Dendritic cell treated with granulocyte-macrophage colony-stimulating factor and Interleukin-4, amounts not matched to agents 40 ng/mL and 50 ng/mL, for 4 days (primary cell): ENCODE results near the gene TBC1D25.
"Not testable (repeated sequence)": the region's sequence is repeated elsewhere in the genome, so short reads cannot be mapped to it uniquely, and the experiment has no call there.

Source experiments
- H3K27ac Mint-ChIP-seq: one replicate; pipeline ENCODE4 v1.8.0; 2022; ENCODE audit warnings: mild to moderate bottlenecking, mixed read lengths
- H3K27me3 Mint-ChIP-seq: one replicate; pipeline ENCODE4 v1.8.0; 2022; ENCODE audit warnings: mild to moderate bottlenecking, mixed read lengths
- H3K36me3 Mint-ChIP-seq: one replicate; pipeline ENCODE4 v1.8.0; 2022; ENCODE audit warnings: low read depth, mixed read lengths
- H3K4me1 Mint-ChIP-seq: one replicate; pipeline ENCODE4 v1.8.0; 2022; ENCODE audit warnings: low read depth, mixed read lengths
- H3K4me3 Mint-ChIP-seq: one replicate; pipeline ENCODE4 v1.8.0; 2022; ENCODE audit warnings: mild to moderate bottlenecking, moderate library complexity, mixed read lengths
- H3K9me3 Mint-ChIP-seq: one replicate; pipeline ENCODE4 v1.8.0; 2022; ENCODE audit warnings: mixed read lengths
- intact Hi-C: fragments of 100-400 bp; cut with micrococcal nuclease; formaldehyde crosslinking; loops from one replicate; pipeline ENCODE4 v1.15.0; 2022

Gene TBC1D25

DNA sequence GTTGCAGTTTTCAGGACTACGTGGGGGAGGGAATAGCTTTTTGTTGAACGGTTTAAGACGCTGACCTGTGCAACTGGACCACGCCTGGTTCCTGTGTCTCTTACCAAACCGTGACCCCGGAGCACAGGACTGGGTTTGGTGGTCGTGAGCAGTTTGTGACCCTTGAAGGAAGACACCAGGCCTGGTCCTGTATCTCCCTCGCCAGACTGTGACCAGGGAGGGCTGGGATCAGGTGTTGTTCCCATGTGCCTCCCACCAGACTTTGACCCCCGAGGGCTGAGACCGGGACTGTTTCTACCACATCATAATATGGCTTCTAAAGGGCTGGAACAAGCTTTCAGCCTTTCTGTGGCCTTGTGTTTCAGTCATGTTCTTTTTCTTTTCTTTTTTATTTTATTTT, 17.2 kb upstream of the TBC1D25 start:
- Mint-ChIP-seq H3K9me3 (no peaks in the 10 kb centered on the region), H3K27ac (peak overlapping the region; percentile 69), H3K4me1 (peaks cover 27% of the 10 kb centered on the region), H3K27me3 (no peaks in the 10 kb centered on the region), H3K36me3 (peaks cover 18% of the 10 kb centered on the region), H3K4me3 (peak overlapping the region; percentile 77)
- intact Hi-C loops = no loop called here

GRCh38 chrX:48523682-48524081, 15.8 kb upstream of the TBC1D25 start:
- intact Hi-C loops = no loop called here
- no peak overlapping the region for H3K27ac Mint-ChIP-seq
- H3K36me3 Mint-ChIP-seq = peaks cover 32% of the 10 kb centered on the region
- H3K27me3 Mint-ChIP-seq = no peaks in the 10 kb centered on the region
- no peak overlapping the region for H3K4me3 Mint-ChIP-seq
- no peaks in the 10 kb centered on the region for H3K9me3 Mint-ChIP-seq
- peaks cover 38% of the 10 kb centered on the region for H3K4me1 Mint-ChIP-seq

DNA sequence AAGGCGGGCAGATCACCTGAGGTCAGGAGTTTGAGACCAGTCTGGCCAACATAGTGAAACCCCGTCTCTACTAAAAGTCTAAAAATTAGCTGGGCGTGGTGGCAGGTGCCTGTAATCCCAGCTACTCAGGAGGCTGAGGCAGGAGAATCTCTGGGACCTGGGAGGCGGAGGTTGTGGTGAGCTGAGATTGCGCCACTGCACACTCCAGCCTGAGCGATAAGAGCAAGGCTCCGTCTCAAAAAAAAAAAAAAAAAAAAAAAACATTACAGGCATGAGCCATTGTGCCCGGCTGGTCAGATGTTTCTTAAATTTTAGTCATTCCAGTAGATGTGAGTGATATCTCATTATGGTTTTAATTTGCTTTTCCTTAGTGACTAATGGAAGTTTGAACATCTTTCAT, 13.7 kb upstream of the TBC1D25 start:
- H3K9me3 Mint-ChIP-seq, H3K27me3 Mint-ChIP-seq, H3K4me3 Mint-ChIP-seq, H3K27ac Mint-ChIP-seq, intact Hi-C loops: not testable (repeated sequence)
- peaks cover 36% of the 10 kb centered on the region for H3K36me3 Mint-ChIP-seq
- peaks cover 30% of the 10 kb centered on the region for H3K4me1 Mint-ChIP-seq

DNA sequence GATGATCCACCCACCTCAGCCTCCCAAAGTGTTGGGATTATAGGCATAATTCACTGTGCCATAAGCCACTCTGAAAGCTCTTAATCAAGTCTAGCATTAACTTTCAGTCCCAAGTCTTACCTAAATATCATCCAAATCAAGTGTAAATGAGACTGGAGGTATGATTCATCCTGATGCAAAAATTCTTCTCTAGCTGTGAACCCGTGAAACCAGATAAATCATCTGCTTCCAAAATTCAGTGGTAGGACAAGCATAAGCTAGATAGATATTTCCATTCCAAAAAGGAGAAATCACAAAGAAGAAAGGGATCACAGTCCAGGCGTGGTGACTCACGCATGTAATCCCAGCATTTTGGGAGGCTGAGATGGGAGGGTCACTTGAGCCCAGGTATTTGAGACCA, 8.8 kb upstream of the TBC1D25 start:
- peaks cover 36% of the 10 kb centered on the region for H3K4me1 Mint-ChIP-seq
- no peak overlapping the region for H3K4me3 Mint-ChIP-seq
- no peaks in the 10 kb centered on the region for H3K27me3 Mint-ChIP-seq
- H3K36me3 Mint-ChIP-seq = peaks cover 32% of the 10 kb centered on the region
- intact Hi-C loops = no loop called here
- no peaks in the 10 kb centered on the region for H3K9me3 Mint-ChIP-seq
- no peak overlapping the region for H3K27ac Mint-ChIP-seq

DNA sequence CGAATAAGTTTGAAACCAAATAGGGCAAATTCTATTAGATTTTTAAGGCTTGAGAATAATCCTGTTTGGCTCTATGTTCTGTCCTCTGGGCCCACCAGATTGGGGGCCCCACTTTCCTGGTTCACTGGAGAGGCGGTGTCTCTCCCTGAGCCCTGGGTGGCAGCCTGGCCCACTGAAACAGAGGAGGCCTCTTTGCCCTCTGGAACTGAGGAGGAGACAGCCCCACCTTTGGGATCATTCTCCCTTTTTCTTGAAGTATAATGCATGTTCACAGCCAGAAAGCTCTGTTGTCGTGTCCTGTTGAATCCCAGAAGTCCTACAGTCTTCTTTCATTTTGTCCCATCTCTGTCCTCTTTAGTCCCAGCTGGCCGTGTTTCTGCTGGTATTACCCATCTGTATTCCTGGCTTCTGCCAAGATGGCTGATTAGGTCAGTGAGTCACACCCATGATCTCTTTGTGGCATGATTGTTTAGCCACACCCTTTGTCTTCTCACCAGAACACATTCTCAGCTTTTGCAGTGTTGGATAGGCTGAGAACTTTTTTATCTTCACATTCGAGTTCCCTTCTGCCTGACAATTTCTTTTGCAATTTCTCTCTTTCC, 8.1 kb upstream of the TBC1D25 start:
- intact Hi-C loops = no loop called here
- Mint-ChIP-seq H3K27ac (peak overlapping the region; percentile 77), H3K4me1 (peaks cover 34% of the 10 kb centered on the region), H3K27me3 (no peaks in the 10 kb centered on the region), H3K4me3 (no peak overlapping the region), H3K9me3 (no peaks in the 10 kb centered on the region), H3K36me3 (peaks cover 27% of the 10 kb centered on the region)

- no peak overlapping the region for H3K4me3 Mint-ChIP-seq
- H3K27me3 Mint-ChIP-seq = no peaks in the 10 kb centered on the region
- intact Hi-C loops = no loop called here
- peaks cover 30% of the 10 kb centered on the region for H3K4me1 Mint-ChIP-seq
- H3K9me3 Mint-ChIP-seq = no peaks in the 10 kb centered on the region
- H3K36me3 Mint-ChIP-seq = peaks cover 20% of the 10 kb centered on the region
- H3K27ac Mint-ChIP-seq = peak overlapping the region; percentile 77
These were observed 7.4 kb upstream of the TBC1D25 start for GRCh38 chrX:48532161-48532560.

- no peak overlapping the region for H3K4me3 Mint-ChIP-seq
These were observed 6.3 kb upstream of the TBC1D25 start for GRCh38 chrX:48533165-48533564.

DNA sequence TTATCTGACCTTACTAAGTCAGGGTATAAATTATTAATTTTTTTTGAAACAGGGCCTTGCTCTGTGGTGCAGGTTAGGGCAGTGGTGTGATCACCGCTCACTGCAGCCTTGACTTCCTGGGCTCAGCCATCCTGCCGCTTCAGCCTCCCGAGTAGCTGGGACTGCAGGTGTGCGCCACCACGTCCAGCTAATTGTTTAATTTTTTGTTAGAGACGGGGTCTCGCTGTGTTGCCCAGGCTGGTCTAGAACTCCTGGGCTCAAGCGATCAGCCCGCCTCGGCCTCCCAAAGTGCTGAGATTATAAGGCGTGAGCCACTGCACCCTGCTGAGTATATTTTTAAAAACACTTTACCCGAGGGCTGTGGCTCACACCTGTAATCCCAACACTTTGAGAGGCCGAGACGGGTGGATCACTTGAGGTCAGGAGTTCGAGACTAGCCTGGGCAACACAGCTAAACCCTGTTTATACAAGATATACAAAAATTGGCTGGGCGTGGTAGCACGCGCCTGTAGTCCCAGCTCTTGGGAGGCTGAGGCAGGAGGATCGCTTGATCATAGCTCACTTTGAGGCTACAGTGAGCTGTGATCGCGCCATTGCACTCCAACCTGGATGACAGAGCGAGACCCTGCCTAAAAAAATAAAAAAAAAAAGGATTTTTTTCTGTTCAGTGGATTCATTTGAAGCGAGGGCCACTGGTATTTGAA, 721 bp upstream of the TBC1D25 start:
- intact Hi-C loops = loop anchor here (1.0 to 2.0 kb wide), 3 partner anchors 36 to 62 kb away; partner anchors contain the start of genes FTSJ1, RBM3 and WDR13
- Mint-ChIP-seq H3K27ac (peak overlapping the region; percentile 93), H3K27me3 (no peaks in the 10 kb centered on the region), H3K4me1 (peaks cover 24% of the 10 kb centered on the region), H3K36me3 (peaks cover 29% of the 10 kb centered on the region), H3K4me3 (peak overlapping the region; percentile 94), H3K9me3 (no peaks in the 10 kb centered on the region)

More at GRCh38 chrX:48533165-48533564, 6.3 kb upstream of the TBC1D25 start:
- Mint-ChIP-seq H3K9me3 (no peaks in the 10 kb centered on the region), H3K36me3 (peaks cover 10% of the 10 kb centered on the region), H3K4me1 (peaks cover 24% of the 10 kb centered on the region), H3K27me3 (no peaks in the 10 kb centered on the region), H3K27ac (no peak overlapping the region)
- intact Hi-C loops = no loop called here

- Mint-ChIP-seq H3K4me3 (peak overlapping the region; percentile 94), H3K4me1 (peaks cover 24% of the 10 kb centered on the region), H3K27me3 (no peaks in the 10 kb centered on the region), H3K9me3 (no peaks in the 10 kb centered on the region), H3K36me3 (peaks cover 41% of the 10 kb centered on the region), H3K27ac (peak overlapping the region; percentile 93)
- intact Hi-C loops = no loop called here
These were observed 488 bp downstream of the TBC1D25 start for GRCh38 chrX:48540028-48540375.

DNA sequence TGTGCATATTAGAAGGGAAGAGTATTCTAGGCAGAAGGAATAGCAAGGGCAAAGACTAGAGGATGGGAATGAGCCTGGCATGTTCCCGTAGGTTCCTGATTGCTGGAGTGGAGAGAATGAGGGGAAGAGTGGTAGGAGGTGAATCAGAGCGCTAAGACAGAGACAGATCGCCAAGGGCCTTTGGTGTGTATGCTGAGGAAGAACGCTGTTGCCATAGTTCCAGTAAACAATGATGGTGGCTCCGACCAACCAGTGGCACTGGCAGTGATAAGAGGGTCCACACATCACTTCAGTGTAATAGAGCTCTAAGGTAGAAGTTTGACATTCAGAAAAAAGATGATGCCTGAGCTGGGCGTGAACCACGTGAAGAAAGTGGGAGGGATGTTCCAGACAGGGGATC, 966 bp downstream of the TBC1D25 start:
- Mint-ChIP-seq H3K36me3 (peaks cover 46% of the 10 kb centered on the region), H3K4me1 (peaks cover 20% of the 10 kb centered on the region), H3K9me3 (no peaks in the 10 kb centered on the region), H3K27ac (peak overlapping the region; percentile 93), H3K27me3 (no peaks in the 10 kb centered on the region), H3K4me3 (peak overlapping the region; percentile 94)
- intact Hi-C loops = no loop called here

GRCh38 chrX:48541140-48541814, 1.8 kb downstream of the TBC1D25 start:
- H3K4me3 Mint-ChIP-seq = peak overlapping the region; percentile 18
- no peaks in the 10 kb centered on the region for H3K9me3 Mint-ChIP-seq
- peak overlapping the region; percentile 93 for H3K27ac Mint-ChIP-seq
- peaks cover 51% of the 10 kb centered on the region for H3K36me3 Mint-ChIP-seq
- intact Hi-C loops = no loop called here
- peaks cover 18% of the 10 kb centered on the region for H3K4me1 Mint-ChIP-seq
- H3K27me3 Mint-ChIP-seq = no peaks in the 10 kb centered on the region

DNA sequence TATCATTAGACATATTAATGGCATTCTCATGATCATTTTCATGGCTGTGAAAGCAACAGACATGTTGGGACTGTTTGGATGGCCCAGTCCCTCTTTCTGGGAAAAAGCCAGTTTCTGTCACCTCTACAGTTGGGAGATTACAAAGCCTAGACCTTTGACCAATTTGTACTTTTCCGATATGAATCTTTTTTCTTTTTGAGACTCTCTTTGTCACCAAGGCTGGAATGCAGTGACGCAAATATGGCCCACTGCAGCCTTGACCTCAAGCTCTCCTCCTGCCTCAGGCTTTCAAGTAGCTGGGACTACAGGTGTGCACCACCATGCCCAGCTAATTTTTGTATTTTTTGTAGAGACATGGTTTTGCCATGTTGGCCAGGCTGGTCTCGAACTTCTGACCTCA, 9.4 kb downstream of the TBC1D25 start:
- no peaks in the 10 kb centered on the region for H3K4me1 Mint-ChIP-seq

GRCh38 chrX:48555731-48556325, 16.3 kb downstream of the TBC1D25 start:
- H3K4me1 Mint-ChIP-seq, H3K27ac Mint-ChIP-seq, H3K9me3 Mint-ChIP-seq, H3K4me3 Mint-ChIP-seq, intact Hi-C loops, H3K27me3 Mint-ChIP-seq: not testable (repeated sequence)
- H3K36me3 Mint-ChIP-seq = peaks cover 80% of the 10 kb centered on the region

More for the DNA sequence above, 9.4 kb downstream of the TBC1D25 start:
- H3K36me3 Mint-ChIP-seq = peaks cover 78% of the 10 kb centered on the region
- no peaks in the 10 kb centered on the region for H3K27me3 Mint-ChIP-seq
- H3K4me3 Mint-ChIP-seq = no peak overlapping the region
- no peaks in the 10 kb centered on the region for H3K9me3 Mint-ChIP-seq
- intact Hi-C loops = no loop called here
- H3K27ac Mint-ChIP-seq = no peak overlapping the region

GRCh38 chrX:48558271-48558670, 18.8 kb downstream of the TBC1D25 start:
- Mint-ChIP-seq H3K36me3 (peaks cover 80% of the 10 kb centered on the region), H3K4me3 (no peak overlapping the region), H3K4me1 (no peaks in the 10 kb centered on the region), H3K27ac (no peak overlapping the region), H3K9me3 (no peaks in the 10 kb centered on the region), H3K27me3 (no peaks in the 10 kb centered on the region)
- intact Hi-C loops = no loop called here
